Fibroblast of pulmonary artery (primary cell): ENCODE measurements around the gene TMIE.

ENCODE experiments used
- DNase-seq: peaks from one replicate; pipeline ENCODE4 v3.0.0-alpha.2; 2010; ENCODE audit warnings: low read depth
- H3K4me3 ChIP-seq: replicated peaks from 2 replicates; pipeline ENCODE4 v1.5.1; 2011; ENCODE audit warnings: low read depth, mild to moderate bottlenecking, control low read depth, low read length, moderate library complexity
- TF ChIP-seq, protein P1 (sequence below): IDR thresholded peaks from 2 replicates; pipeline ENCODE4 v1.5.1; 2011; ENCODE audit warnings: mild to moderate bottlenecking, control low read depth, low read length, inconsistent platforms; ENCODE audit errors: missing control alignments

The TMIE gene

DNA sequence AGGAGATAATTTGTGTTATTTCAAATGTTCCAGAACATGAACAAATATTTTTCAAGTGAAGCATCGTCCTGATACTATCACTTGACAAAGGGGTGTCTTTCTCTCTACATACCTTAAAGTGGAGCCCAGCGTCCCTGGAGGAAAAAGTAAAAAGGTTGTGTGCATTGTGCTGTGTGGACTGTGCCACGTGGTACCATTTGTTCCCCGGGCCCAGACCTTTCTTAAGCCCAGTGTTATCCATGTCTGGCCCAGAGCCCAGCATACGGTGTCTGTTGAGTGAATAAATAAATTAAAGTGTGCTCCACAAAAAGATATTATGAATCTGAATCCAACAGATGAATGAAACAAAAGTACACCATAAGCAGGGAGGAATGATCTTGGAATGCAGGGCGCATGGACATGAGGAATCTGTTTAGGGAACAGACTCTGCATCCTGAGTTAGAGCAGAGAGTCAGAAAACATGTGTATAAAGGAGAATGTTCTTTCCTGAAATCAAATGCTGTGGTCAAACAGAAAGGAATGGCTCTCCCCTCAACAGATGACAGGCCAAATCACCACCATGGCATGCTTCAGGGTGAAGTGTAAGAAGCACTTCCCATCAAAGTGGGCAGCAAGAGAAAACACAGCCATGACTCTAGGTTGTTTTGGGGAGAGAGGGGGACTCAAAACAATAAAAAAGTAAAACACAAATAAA is 24.6 kb downstream of the TMIE start:
- TF ChIP-seq, protein P1, sequence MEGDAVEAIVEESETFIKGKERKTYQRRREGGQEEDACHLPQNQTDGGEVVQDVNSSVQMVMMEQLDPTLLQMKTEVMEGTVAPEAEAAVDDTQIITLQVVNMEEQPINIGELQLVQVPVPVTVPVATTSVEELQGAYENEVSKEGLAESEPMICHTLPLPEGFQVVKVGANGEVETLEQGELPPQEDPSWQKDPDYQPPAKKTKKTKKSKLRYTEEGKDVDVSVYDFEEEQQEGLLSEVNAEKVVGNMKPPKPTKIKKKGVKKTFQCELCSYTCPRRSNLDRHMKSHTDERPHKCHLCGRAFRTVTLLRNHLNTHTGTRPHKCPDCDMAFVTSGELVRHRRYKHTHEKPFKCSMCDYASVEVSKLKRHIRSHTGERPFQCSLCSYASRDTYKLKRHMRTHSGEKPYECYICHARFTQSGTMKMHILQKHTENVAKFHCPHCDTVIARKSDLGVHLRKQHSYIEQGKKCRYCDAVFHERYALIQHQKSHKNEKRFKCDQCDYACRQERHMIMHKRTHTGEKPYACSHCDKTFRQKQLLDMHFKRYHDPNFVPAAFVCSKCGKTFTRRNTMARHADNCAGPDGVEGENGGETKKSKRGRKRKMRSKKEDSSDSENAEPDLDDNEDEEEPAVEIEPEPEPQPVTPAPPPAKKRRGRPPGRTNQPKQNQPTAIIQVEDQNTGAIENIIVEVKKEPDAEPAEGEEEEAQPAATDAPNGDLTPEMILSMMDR, result no peak
- H3K4me3 ChIP-seq, result no peak overlapping the region
- DNase-seq, result peak; percentile 11

DNA sequence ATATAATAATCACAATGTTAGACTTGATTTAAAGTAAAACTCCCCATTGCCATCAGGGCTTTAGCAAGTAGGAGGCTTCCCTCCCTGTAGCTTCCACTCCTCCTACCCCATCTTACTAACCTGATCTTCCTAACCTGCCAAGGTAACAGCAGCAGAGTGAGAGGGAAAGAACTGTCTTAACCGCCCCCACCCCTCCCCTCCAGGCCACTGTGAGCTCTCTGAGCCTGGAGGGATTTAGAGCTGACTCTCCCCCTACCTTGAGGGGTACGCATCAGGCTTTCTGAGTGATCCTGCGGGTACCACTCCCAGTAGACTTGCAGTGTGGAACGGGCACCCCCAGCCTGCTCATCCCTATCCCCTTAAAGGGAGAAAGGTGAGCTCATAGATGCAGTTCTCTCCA is 27.8 kb downstream of the TMIE start:
- no peak overlapping the region for H3K4me3 ChIP-seq
- TF ChIP-seq, protein P1, result no peak
- DNase-seq, result no peak

DNA sequence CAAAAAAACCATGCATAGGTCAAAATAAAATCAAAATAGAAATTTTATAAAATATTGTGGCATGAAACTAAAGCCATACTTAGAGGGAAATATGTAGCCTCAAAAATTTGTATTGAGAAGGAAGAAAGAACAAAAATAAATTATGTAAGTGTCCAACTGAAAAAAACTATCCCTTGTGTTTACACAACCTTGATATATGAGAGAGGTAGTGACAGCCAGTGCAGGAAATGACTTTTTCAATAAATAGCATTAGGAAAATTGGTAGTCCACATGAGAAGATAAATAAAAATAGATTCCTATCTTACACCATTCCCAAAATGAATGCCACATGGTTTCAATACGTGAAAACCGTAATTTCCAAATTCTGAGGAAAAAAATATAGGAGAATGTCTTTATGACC is 29.6 kb downstream of the TMIE start:
- TF ChIP-seq, protein P1, result no peak
- DNase-seq, result no peak
- H3K4me3 ChIP-seq, result no peak overlapping the region

DNA sequence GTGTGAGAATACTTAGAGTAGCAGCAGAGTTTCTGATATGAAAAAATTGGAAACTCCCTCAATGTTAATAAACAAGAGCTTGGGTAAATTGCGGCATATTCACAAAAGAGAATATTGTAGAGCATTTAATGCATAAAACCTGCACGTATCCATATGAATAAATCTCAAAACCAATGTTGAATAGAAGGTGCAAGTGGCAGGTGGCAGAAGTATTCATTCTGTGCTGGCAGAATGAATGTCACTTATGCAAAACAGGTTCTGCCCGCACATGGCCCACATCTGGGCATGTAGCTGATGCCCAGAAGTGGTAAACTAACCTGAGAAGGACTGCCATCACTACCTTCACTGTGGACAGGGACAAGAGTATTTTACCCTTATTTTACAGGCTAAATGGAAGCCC is 30.6 kb downstream of the TMIE start:
- TF ChIP-seq, protein P1, result no peak
- no peak overlapping the region for H3K4me3 ChIP-seq
- DNase-seq, result no peak

DNA sequence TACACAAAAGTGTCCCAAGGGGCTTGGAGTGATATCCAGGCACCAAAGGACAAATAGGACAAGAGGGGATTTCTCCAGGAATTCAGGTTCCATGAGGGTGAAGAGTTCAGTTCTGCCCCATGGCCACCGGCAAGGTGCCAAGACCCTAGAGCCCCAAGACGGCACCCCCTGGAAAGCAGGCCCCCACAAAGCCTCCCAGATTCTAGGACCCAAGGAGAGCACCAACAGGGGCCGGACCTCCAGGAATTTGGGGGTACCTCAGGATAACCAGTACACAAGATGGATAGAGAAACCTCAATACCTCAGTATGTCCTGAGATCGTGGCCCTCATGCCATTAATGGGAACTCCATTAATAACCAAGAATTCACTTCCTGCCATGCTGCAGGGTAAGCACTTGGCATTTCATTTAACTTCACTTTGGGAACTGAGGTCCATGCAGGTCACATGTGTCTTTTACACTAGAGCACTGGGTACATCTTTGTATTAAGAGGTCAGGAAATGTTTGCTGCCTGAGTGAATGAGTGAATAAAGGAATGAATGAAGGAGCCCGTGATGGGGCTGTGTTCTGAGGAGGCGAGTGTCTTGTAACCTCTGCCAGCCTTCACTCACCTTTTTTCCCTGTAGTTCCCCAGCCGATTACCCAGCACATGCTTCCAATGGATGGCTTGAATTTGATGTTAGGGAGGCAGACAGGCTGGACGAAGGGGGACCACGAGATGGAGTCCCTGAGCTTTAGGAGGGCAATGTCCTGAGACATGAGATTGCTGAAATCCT is 32.0 kb downstream of the TMIE start:
- DNase-seq, result peak; percentile 37
- TF ChIP-seq, protein P1, result peak; percentile 23
- H3K4me3 ChIP-seq, result no peak overlapping the region

DNA sequence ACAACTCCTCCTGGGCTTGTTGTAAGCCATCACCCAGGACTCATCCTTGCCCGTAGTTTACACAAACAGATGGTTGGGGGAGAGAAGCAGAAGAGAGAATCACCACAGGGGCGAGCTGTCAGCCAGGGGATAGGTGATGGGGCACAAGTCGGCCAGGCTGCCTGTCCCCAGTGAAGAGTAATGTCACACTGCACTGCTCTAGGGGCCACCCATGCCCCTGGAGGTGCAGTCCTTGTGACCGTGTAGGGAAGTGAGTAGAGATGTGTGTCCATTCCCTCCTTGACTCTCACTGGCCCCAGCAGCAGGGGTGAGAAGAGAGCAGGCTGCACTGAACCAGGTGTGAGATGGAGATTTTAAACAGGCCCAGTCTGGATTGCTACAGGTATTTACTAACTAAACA is 33.6 kb downstream of the TMIE start:
- TF ChIP-seq, protein P1, result no peak
- DNase-seq, result no peak
- no peak overlapping the region for H3K4me3 ChIP-seq
